ENCODE data around the gene GMDS. TPM values are rescaled to one million over a fixed set of nuclear protein-coding genes. Genes with fewer than 3 reads are reported as not detected.

Gene GMDS
- total and polyA plus RNA-seq, 2 of the 13 experiments (the other 11 are each of a cell fraction or from before 2014, with no cell fraction given) = 64.4 to 112 TPM

- TF ChIP-seq, protein P1, sequence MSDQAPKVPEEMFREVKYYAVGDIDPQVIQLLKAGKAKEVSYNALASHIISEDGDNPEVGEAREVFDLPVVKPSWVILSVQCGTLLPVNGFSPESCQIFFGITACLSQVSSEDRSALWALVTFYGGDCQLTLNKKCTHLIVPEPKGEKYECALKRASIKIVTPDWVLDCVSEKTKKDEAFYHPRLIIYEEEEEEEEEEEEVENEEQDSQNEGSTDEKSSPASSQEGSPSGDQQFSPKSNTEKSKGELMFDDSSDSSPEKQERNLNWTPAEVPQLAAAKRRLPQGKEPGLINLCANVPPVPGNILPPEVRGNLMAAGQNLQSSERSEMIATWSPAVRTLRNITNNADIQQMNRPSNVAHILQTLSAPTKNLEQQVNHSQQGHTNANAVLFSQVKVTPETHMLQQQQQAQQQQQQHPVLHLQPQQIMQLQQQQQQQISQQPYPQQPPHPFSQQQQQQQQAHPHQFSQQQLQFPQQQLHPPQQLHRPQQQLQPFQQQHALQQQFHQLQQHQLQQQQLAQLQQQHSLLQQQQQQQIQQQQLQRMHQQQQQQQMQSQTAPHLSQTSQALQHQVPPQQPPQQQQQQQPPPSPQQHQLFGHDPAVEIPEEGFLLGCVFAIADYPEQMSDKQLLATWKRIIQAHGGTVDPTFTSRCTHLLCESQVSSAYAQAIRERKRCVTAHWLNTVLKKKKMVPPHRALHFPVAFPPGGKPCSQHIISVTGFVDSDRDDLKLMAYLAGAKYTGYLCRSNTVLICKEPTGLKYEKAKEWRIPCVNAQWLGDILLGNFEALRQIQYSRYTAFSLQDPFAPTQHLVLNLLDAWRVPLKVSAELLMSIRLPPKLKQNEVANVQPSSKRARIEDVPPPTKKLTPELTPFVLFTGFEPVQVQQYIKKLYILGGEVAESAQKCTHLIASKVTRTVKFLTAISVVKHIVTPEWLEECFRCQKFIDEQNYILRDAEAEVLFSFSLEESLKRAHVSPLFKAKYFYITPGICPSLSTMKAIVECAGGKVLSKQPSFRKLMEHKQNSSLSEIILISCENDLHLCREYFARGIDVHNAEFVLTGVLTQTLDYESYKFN (CRISPR knock-in tag; conservative IDR thresholded peaks at IDR 0.05) = no peak
- TF ChIP-seq, protein P2, sequence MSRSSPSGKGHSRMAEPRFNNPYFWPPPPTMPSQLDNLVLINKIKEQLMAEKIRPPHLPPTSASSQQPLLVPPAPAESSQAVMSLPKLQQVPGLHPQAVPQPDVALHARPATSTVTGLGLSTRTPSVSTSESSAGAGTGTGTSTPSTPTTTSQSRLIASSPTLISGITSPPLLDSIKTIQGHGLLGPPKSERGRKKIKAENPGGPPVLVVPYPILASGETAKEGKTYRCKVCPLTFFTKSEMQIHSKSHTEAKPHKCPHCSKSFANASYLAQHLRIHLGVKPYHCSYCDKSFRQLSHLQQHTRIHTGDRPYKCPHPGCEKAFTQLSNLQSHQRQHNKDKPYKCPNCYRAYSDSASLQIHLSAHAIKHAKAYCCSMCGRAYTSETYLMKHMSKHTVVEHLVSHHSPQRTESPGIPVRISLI (CRISPR knock-in tag; IDR thresholded peaks at IDR 0.05; ENCODE audit: borderline replicate concordance) = no peak
- TF ChIP-seq LCORL (IDR thresholded peaks at IDR 0.05) = no peak
- TF ChIP-seq LCORL (CRISPR knock-in tag; IDR thresholded peaks at IDR 0.05) = no peak
Observed at GRCh38 chr6:2077826-2078225, 167.6 kb downstream of the GMDS start (continued).

DNA sequence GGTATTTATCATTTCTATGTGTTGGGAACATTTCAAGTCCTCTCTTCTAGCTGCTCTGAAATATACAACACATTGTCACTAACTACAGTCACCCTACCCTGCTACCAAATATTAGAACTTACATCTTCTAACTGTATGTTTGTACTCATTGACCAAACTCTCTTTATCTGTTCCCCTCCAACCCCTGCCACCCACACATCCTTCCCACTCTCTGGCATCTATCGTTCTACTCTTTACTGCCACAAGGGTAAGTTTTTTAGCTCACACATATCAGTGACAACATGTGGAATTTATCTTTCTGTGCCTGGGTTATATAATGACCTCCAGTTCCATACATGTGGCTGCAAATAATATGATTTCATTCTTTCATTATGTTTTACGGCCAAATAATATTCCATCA is 171.9 kb downstream of the GMDS start:
- FAIRE-seq = no peak
- H3K27me3 ChIP-seq (ENCODE audit: control insufficient read depth in 1 of 2, insufficient read depth in 2 of 2, low read length in 2 of 2) = no peaks in the 10 kb centered on the region
- H3K9me3 ChIP-seq (ENCODE audit: low read length) = no peaks in the 10 kb centered on the region
- TF ChIP-seq ZNF367 (CRISPR knock-in tag; IDR thresholded peaks at IDR 0.05; ENCODE audit: borderline replicate concordance) (no peak), DNMT3B (CRISPR knock-in tag; conservative IDR thresholded peaks at IDR 0.05) (no peak), ZNF772 (CRISPR knock-in tag; IDR thresholded peaks at IDR 0.05) (no peak), NFATC3 (CRISPR knock-in tag; IDR thresholded peaks at IDR 0.05) (no peak), SIN3B (IDR thresholded peaks at IDR 0.05; ENCODE audit: low read length) (no peak), NAIF1 (CRISPR knock-in tag; IDR thresholded peaks at IDR 0.05; ENCODE audit: borderline replicate concordance) (no peak), CBX2 (IDR thresholded peaks at IDR 0.05; ENCODE audit: low read depth, low read length) (no peak), CBX2 (CRISPR knock-in tag; IDR thresholded peaks at IDR 0.05; ENCODE audit: low read depth) (no peak), ZNF382 (CRISPR knock-in tag; IDR thresholded peaks at IDR 0.05; ENCODE audit: borderline replicate concordance) (no peak), TRIM24 (CRISPR knock-in tag; IDR thresholded peaks at IDR 0.05) (no peak), NFYB (CRISPR knock-in tag; IDR thresholded peaks at IDR 0.05) (no peak)
- TF ChIP-seq, protein P3, sequence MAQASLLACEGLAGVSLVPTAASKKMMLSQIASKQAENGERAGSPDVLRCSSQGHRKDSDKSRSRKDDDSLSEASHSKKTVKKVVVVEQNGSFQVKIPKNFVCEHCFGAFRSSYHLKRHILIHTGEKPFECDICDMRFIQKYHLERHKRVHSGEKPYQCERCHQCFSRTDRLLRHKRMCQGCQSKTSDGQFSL (CRISPR knock-in tag; IDR thresholded peaks at IDR 0.05) = no peak
- TF ChIP-seq, protein P4, sequence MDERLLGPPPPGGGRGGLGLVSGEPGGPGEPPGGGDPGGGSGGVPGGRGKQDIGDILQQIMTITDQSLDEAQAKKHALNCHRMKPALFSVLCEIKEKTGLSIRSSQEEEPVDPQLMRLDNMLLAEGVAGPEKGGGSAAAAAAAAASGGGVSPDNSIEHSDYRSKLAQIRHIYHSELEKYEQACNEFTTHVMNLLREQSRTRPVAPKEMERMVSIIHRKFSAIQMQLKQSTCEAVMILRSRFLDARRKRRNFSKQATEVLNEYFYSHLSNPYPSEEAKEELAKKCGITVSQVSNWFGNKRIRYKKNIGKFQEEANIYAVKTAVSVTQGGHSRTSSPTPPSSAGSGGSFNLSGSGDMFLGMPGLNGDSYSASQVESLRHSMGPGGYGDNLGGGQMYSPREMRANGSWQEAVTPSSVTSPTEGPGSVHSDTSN (CRISPR knock-in tag; IDR thresholded peaks at IDR 0.05) = no peak
- H3K36me3 ChIP-seq (replicated peaks in 1 of 2; ENCODE audit: control insufficient read depth in 1 of 2, insufficient read depth in 2 of 2, low read length in 2 of 2) = peaks cover 0 to 6% of the 10 kb centered on the region in 2 experiments; a peak in 3 of 5 replicates
- CTCF ChIA-PET (ENCODE audit: low intra/inter-chr PET ratio, low total read pairs) = no interaction called here
- 96% methylated on average over 2 of the region's 2 CpGs for WGBS (ENCODE audit: low lambda C conversion rate)
- peaks cover 6% of the 10 kb centered on the region for H3K79me2 ChIP-seq (ENCODE audit: insufficient read depth, low read length)
- no peak overlapping the region for H3K27ac ChIP-seq (ENCODE audit: extremely low read length, insufficient read depth, low read length)
- H3K9ac ChIP-seq (ENCODE audit: insufficient read depth, low read depth, low read length) = no peak overlapping the region
- H3K4me3 ChIP-seq (replicated peaks in 1 of 3; ENCODE audit: insufficient read depth in 1 of 3, low read depth in 2 of 3, low read length in 3 of 3) = no peak overlapping the region
- POLR2A ChIA-PET = no interaction called here
- intact Hi-C loops (cut with micrococcal nuclease; ENCODE audit: unreplicated experiment) = no loop called here
- no peaks in the 10 kb centered on the region for H4K20me1 ChIP-seq (ENCODE audit: insufficient read depth, low read length)
- H2AFZ ChIP-seq (ENCODE audit: low read length) = no peak overlapping the region
- no peak for DNase-seq (ENCODE audit: low spot score)
- no peaks in the 10 kb centered on the region for H3K4me1 ChIP-seq (ENCODE audit: insufficient read depth, low read length)
- no peak; the same call in 2 of the 3 replicates for ATAC-seq
- H3K4me2 ChIP-seq (ENCODE audit: low read depth, low read length) = no peak overlapping the region
- BruUV-seq (replicated peaks) = no TSS peak
- in situ Hi-C loops (cut with HindIII; ENCODE audit: extremely low pct_ligation_motif_present, low pct_unique_long_range_greater_than_20kb) = no loop called here
